ENCODE results near the gene AP3B1. TPM values are rescaled to one million over a fixed set of nuclear protein-coding genes. Genes with fewer than 3 reads are reported as not detected.

The AP3B1 gene
- total and polyA plus RNA-seq, 2 of the 8 experiments (the other 6 are each of a cell fraction or from before 2014, with no cell fraction given), result 45.8 to 48.3 TPM

GRCh38 chr5:78294248-78295034 is at the start of gene AP3B1 (continued):
- TF ChIP-seq CEBPB (IDR thresholded peaks at IDR 0.05; ENCODE audit: low read depth, low read length) (0 out of 2 replicates have a peak, but pooled peaks have one; percentile 7), TEAD4 (IDR thresholded peaks at IDR 0.05; ENCODE audit: low read depth, low read length) (no peak), KDM4A (IDR thresholded peaks at IDR 0.05; ENCODE audit: low read depth, low read length, severe bottlenecking) (peak; percentile 56), YY1 (IDR thresholded peaks at IDR 0.05; ENCODE audit: low read depth, low read length) (no peak), TAF7 (optimal IDR thresholded peaks at IDR 0.05; ENCODE audit: borderline replicate concordance, low read depth, low read length) (no peak), RNF2 (IDR thresholded peaks at IDR 0.05; ENCODE audit: borderline replicate concordance, low read depth, low read length, missing control alignments, poor library complexity, severe bottlenecking) (no peak), NANOG (IDR thresholded peaks at IDR 0.05; ENCODE audit: insufficient read depth, low read depth, low read length, poor library complexity, severe bottlenecking) (peak; percentile 68), TBP (IDR thresholded peaks at IDR 0.05; ENCODE audit: low read depth, low read length) (peak; percentile 74), E2F6 (IDR thresholded peaks at IDR 0.05) (no peak), KDM5A (IDR thresholded peaks at IDR 0.05; ENCODE audit: low read length) (no peak), SP4 (IDR thresholded peaks at IDR 0.05; ENCODE audit: low read length) (peak; percentile 88; the same call in 1 of the 2 replicates), SUZ12 (IDR thresholded peaks at IDR 0.05; ENCODE audit: low read length) (no peak), NRF1 (IDR thresholded peaks at IDR 0.05; ENCODE audit: low read depth, low read length) (peak; percentile 98), RFX5 (IDR thresholded peaks at IDR 0.05; ENCODE audit: borderline replicate concordance, low read depth, low read length) (peak; percentile 61), CREB1 (IDR thresholded peaks at IDR 0.05) (peak; percentile 84), KDM1A (IDR thresholded peaks at IDR 0.05; ENCODE audit: borderline replicate concordance, low read length) (no peak), GTF2F1 (IDR thresholded peaks at IDR 0.05; ENCODE audit: borderline replicate concordance, low read depth, low read length) (no peak), RAD21 (IDR thresholded peaks at IDR 0.05 in 1 of 2, conservative IDR thresholded peaks at IDR 0.05 in 1 of 2; ENCODE audit: low read depth in 2 of 2, low read length in 2 of 2) (no peak), MAX (IDR thresholded peaks at IDR 0.05) (peak; percentile 51), SIN3A (conservative IDR thresholded peaks at IDR 0.05 in 1 of 2, IDR thresholded peaks at IDR 0.05 in 1 of 2; ENCODE audit: low read depth in 1 of 2, low read length in 2 of 2) (peak; percentile 74 to 83; a peak in 3 of 4 replicates), CTBP2 (IDR thresholded peaks at IDR 0.05; ENCODE audit: borderline replicate concordance, insufficient read depth, insufficient read length, low read length) (peak; percentile 62), POU5F1 (IDR thresholded peaks at IDR 0.05; ENCODE audit: low read depth, low read length) (no peak)

Measured in H1 (cell line).